ENCODE measurements around the gene NUCB1.
A peak's percentile ranks its signal among the peaks of the same experiment; 100 is the strongest.

Gene NUCB1

DNA sequence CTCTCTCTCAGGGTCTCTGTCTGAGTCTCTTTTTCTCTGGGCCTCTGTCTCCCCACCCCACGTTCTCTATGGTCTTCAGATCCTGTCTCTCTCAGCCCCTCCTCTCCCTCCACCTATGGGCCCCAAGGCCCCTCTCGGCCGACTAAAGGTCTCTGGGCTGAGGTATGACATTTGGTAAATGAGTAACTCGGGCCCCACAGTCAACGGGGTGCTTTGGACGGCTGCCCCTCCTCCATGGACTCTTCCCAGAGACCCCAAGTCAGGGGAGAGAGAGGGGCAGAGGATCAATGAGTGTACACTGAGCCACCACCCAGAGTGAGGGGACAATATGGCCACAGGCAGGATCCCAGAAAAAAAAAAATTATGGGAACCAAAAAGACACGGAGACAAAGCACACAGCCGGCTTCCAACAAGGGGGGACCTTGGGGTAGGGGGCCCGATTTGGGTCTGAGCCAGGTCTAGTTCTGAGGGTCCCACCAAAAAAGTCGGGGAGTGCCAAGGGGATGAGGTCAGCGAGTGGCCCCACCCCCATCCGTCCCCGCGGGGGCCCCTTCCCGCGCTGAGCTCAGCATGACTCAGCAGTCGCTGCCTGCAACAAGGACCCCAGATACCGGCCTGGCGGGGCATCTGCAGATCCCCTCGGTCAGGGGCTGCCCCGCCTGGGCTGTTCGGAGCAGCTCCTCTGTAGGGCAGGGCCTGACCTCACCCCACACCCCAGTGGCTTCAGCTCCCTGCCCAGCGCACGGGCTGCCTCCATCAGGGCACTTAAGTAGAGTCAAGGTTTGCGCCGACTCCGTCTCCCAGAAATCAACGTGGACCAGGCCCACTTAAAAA lies 63.5 kb downstream of the NUCB1 start:
- peak; percentile 77 for DNase-seq (ENCODE audit: low read depth in 2 of 2)

GRCh38 chr19:48964205-48965039 lies 64.3 kb downstream of the NUCB1 start:
- no peak for DNase-seq (ENCODE audit: low read depth in 2 of 2)

DNA sequence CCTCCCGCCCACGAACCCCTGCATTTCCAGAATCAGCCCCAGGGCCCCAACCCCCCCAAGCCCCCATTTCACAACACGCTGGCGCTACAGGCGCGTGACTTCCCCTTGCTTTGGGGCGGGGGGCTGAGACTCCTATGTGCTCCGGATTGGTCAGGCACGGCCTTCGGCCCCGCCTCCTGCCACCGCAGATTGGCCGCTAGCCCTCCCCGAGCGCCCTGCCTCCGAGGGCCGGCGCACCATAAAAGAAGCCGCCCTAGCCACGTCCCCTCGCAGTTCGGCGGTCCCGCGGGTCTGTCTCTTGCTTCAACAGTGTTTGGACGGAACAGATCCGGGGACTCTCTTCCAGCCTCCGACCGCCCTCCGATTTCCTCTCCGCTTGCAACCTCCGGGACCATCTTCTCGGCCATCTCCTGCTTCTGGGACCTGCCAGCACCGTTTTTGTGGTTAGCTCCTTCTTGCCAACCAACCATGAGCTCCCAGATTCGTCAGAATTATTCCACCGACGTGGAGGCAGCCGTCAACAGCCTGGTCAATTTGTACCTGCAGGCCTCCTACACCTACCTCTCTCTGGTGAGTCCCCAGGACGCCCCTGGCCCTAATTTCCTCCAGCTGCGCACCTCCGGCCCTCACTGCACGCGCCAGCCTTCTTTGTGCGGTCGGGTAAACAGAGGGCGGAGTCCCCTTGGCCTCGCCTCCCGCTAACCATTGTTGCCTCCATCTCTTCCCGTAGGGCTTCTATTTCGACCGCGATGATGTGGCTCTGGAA lies 65.1 kb downstream of the NUCB1 start, which contains the start of gene FTL:
TSS of gene FTL (plus strand) at position 270 of the 766 bp plus-strand sequence. CDS start at position 469, 199 bp downstream.
- DNase-seq (ENCODE audit: low read depth in 2 of 2), result peak; percentile 92

GRCh38 chr19:48965806-48966540 lies 65.9 kb downstream of the NUCB1 start:
- peak; percentile 72 to 80 for DNase-seq (ENCODE audit: low read depth in 2 of 2)

DNA sequence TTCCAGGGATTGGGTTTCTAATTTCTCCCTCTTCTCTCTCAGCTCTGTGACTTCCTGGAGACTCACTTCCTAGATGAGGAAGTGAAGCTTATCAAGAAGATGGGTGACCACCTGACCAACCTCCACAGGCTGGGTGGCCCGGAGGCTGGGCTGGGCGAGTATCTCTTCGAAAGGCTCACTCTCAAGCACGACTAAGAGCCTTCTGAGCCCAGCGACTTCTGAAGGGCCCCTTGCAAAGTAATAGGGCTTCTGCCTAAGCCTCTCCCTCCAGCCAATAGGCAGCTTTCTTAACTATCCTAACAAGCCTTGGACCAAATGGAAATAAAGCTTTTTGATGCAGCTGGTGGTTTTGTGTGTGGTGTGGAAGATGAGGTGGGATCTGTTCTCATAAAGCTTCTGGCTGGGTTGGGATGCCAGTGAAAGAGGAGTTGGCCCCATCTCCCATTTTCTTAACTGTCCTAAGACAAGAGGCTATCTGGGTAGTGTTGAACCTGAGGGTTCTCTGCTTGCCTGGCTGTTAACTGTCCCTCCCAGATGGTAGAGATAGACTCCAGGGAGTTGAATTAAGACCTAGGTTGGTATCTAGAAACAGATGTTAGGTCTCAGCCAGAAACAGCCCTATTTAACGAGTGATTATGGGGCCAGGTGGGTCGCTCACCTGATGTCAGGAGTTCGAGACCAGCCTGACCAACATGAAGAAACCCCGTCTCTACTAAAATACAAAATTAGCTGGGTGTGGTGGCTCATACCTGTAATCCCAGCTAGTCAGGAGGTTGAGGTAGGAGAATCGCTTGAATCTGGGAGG lies 66.6 kb downstream of the NUCB1 start:
- no peak for DNase-seq (ENCODE audit: low read depth in 2 of 2)

DNA sequence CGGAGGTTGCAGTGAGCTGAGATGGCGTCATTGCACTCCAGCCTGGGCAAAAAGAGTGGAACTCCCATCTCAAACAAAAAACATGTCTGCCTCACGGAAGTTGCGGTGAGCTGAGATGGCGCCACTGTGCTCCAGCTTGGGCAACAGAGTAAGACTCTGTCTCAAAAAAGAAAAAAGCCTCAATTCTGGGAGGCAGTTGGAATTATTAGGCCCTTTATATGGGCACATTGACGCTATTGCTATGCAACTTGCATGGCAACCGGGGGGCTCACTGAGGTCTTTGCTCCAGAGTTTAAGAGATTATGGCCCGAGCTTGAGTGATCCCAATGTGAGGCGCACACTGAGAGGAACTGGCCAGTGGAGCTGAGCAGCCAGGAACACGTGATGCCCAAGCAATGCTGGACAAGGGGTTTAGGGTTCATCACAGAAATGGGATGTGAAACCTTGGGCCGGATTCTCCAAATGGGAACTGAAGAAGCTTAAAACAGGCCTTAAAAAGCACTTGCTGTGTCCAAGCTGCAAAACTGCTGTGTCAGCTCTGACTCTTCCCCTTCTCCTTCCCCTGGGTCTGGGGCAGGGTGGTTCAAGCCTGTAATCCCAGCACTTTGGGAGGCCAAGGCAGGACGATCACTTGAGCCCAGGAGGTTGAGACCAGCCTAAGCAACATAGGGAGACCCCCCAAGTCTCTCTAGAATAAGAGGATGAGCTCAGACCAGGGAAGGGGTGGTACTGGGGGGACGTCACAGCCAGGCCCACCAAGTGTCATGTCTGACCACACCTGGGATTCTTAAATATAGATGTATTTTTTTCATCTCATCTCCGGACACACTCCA lies 67.5 kb downstream of the NUCB1 start:
- no peak for DNase-seq (ENCODE audit: low read depth in 2 of 2)

DNA sequence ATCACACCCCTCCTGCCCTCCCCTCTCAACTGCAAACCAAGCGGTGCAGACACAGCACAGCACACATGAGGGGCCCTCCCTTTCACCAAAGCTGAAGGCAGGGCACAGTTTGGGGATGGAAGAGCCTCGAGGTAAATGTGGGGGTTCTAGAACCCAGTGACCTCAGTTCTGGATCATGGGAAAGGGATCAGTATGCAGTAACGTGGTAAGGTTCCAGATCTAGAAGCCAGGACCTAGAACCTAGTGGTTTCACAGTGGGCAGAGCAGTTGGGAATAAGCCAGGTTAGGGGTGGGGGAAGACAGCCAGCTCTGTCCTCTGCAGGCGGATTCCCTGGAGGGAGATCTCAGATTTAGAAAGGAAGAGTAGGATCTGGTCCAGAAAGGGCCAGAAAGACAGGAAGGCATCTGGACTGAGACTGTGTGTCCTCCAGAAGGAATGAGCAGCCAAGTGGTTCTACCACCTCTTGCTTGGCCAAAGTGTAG lies 68.1 kb downstream of the NUCB1 start:
- no peak for DNase-seq (ENCODE audit: low read depth in 2 of 2)

DNA sequence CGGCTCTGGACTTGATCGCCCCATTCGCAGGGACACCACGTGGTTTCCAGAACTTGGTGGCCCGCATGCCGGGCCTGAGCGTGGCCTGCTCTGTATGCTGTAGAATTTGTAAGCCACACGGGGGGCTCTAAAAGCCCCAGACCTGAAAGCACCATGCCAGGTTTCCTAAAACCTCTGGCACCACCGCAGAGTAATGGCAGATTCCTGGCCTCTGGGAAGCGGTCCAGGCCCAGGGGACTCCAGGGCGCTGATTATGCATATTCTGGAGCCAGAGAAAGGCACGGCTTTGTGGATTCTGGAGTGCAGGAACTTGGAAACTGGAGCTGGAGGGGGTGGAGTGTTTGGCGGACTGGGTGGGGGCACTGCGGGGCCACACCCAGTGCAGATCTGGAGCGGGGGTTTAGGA lies 68.7 kb downstream of the NUCB1 start:
- no peak for DNase-seq (ENCODE audit: low read depth in 2 of 2)

- no peak for DNase-seq (ENCODE audit: low read depth in 2 of 2)
Observed at GRCh38 chr19:48969276-48970138, 69.4 kb downstream of the NUCB1 start.

GRCh38 chr19:48970139-48970766 lies 70.1 kb downstream of the NUCB1 start:
- DNase-seq (ENCODE audit: low read depth in 2 of 2), result no peak

DNA sequence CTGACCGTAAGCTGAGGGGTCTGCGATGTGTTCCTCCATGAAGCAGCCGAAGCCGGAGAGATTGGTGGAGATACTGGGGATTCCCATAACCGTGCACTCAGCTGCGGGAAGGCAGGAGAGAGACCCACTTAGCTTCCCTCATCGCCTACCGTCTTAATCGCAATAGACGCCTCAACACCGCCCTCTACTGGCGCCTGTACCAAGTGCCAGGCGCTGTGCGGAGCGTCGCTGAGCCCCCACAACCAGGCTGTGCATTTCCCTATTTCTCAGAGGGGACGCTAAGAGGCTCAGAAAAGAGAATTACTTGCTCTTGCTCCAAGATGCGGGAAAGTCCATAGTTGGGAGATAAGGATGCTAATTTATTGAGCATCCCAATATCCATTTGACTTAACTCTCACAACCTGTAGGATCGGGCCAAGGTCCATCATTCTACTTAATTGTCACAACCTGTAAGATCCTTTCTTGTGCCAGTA lies 70.8 kb downstream of the NUCB1 start:
- peak; percentile 75 to 79 for DNase-seq (ENCODE audit: low read depth in 2 of 2)
